Endothelial cell of umbilical vein (primary cell): ENCODE measurements around the gene RELCH. TPM values are rescaled to one million over a fixed set of nuclear protein-coding genes. Genes with fewer than 3 reads are reported as not detected.

ENCODE experiments used
- BruUV-seq: library from RNA; stranded (reverse); fragments of 400-500 nt; replicated peaks from 2 replicates; lab custom pipeline; 2021; lab: Mats Ljungman, UMichigan
- CTCF ChIA-PET: fragments of 300-600, 350-600 bp; sonication (Branson Sonifier 250); formaldehyde crosslinking; loops from one replicate; lab custom pipeline; 2021; ENCODE audit warnings: antibody characterized with exemption, inconsistent platforms; lab: Charles Lee
- POLR2A ChIA-PET: fragments of 300-600, 350-600 bp; sonication (Branson Sonifier 250); formaldehyde crosslinking; loops from one replicate; lab custom pipeline; 2021; ENCODE audit warnings: antibody characterized with exemption, inconsistent platforms; lab: Charles Lee
- DNase-seq: peaks from one replicate; pipeline ENCODE4 v3.0.0-alpha.2; 2011; ENCODE audit warnings: low read depth, low spot score
- FAIRE-seq: peaks from 2 replicates; lab custom pipeline; 2011; peaks lifted over from hg19 to GRCh38; lab: Jason Lieb, UNC
- H2AFZ ChIP-seq: 2 replicates; pipeline ENCODE4 v1.6.0; 2012; ENCODE audit warnings: low read depth, low read length, control low read depth, inconsistent platforms
- H3K27ac ChIP-seq: 2 replicates; pipeline ENCODE4 v1.5.1; 2011; ENCODE audit warnings: low read depth, mild to moderate bottlenecking, control low read depth, low read length, moderate library complexity; ENCODE audit not compliant: insufficient read depth
- H3K27me3 ChIP-seq, 2 experiments: 2 replicates each; pipeline versions ENCODE4 v1.6.0 to v1.6.1; 2011; ENCODE audit warnings: low read length in 2 of 2, mixed read lengths in 1 of 2; ENCODE audit not compliant: control insufficient read depth in 2 of 2, insufficient read depth in 2 of 2
- H3K36me3 ChIP-seq, 2 experiments: 2 replicates in 1 of 2; 3 replicates in 1 of 2; pipeline ENCODE4 v1.5.1; 2011; ENCODE audit warnings: low read length in 2 of 2, mild to moderate bottlenecking in 1 of 2, moderate library complexity in 1 of 2; ENCODE audit not compliant: control insufficient read depth in 2 of 2, insufficient read depth in 2 of 2; ENCODE audit errors: extremely low read depth in 1 of 2
- H3K4me1 ChIP-seq: 3 replicates; pipeline ENCODE4 v1.5.1; 2011; ENCODE audit warnings: mild to moderate bottlenecking, low read length; ENCODE audit not compliant: control insufficient read depth, insufficient read depth; ENCODE audit errors: extremely low read depth
- H3K4me2 ChIP-seq: 2 replicates; pipeline ENCODE4 v1.6.1; 2011; ENCODE audit warnings: low read length, control low read depth, mixed read lengths; ENCODE audit not compliant: insufficient read depth
- H3K4me3 ChIP-seq, 3 experiments: fragments of 200-600 bp in 1 of 3; sonication (generic), shearing (Covaris generic) in 1 of 3; replicated peaks in 1 of 3; 2 replicates each; pipeline ENCODE4 v1.5.1; 2011 to 2016; ENCODE audit warnings: control low read depth in 3 of 3, low read length in 3 of 3, mild to moderate bottlenecking in 2 of 3, inconsistent platforms in 1 of 3, low read depth in 1 of 3, moderate library complexity in 1 of 3; ENCODE audit not compliant: insufficient read depth in 1 of 3
- H3K79me2 ChIP-seq: 2 replicates; pipeline ENCODE4 v1.6.0; 2012; ENCODE audit warnings: low read length, inconsistent platforms; ENCODE audit not compliant: control insufficient read depth, insufficient read depth
- H3K9ac ChIP-seq: replicated peaks from 2 replicates; pipeline ENCODE3; 2011; ENCODE audit warnings: low read length, control low read depth; ENCODE audit not compliant: insufficient read depth; ENCODE audit errors: extremely low read depth
- H3K9me1 ChIP-seq: replicated peaks from 3 replicates; pipeline ENCODE4 v1.6.0; 2011; ENCODE audit warnings: mild to moderate bottlenecking, low read length; ENCODE audit not compliant: control insufficient read depth, insufficient read depth; ENCODE audit errors: extremely low read depth
- H3K9me3 ChIP-seq: replicated peaks from 2 replicates; pipeline ENCODE4 v1.5.1; 2012; ENCODE audit warnings: low read length, inconsistent platforms; ENCODE audit not compliant: control insufficient read depth, insufficient read depth
- H4K20me1 ChIP-seq: replicated peaks from 2 replicates; pipeline ENCODE3; 2011; ENCODE audit warnings: mild to moderate bottlenecking, low read length; ENCODE audit not compliant: control insufficient read depth, insufficient read depth; ENCODE audit errors: extremely low read depth
- CTCF ChIP-seq, 2 donors: IDR thresholded peaks; 1 replicate in 1 of 2; 2 replicates in 1 of 2; pipeline ENCODE4 v1.5.1; 2011; ENCODE audit warnings: low read length in 2 of 2, mild to moderate bottlenecking in 2 of 2, moderate library complexity in 2 of 2, control low read depth in 1 of 2, inconsistent platforms in 1 of 2, low read depth in 1 of 2; ENCODE audit not compliant: insufficient read depth in 1 of 2; ENCODE audit errors: extremely low read depth in 1 of 2
- EZH2 ChIP-seq: IDR thresholded peaks from 2 replicates; pipeline ENCODE4 v1.6.1; 2012; ENCODE audit warnings: borderline replicate concordance, low read depth, mild to moderate bottlenecking, moderate library complexity, low read length, inconsistent platforms; ENCODE audit not compliant: severe bottlenecking
- FOS ChIP-seq: IDR thresholded peaks from 2 replicates; pipeline ENCODE4 v1.6.1; 2011; ENCODE audit warnings: mild to moderate bottlenecking, low read length, moderate library complexity, borderline replicate concordance; ENCODE audit not compliant: insufficient read depth
- GATA2 ChIP-seq: IDR thresholded peaks from 2 replicates; pipeline ENCODE4 v1.7.0; 2011; ENCODE audit warnings: low read depth, mild to moderate bottlenecking, moderate library complexity, mixed read lengths, low read length; ENCODE audit not compliant: insufficient read length, insufficient read depth
- JUN ChIP-seq: IDR thresholded peaks from 2 replicates; pipeline ENCODE4 v1.6.1; 2011; ENCODE audit warnings: borderline replicate concordance, low read depth; ENCODE audit not compliant: insufficient read length, insufficient read depth
- MAX ChIP-seq: IDR thresholded peaks from 2 replicates; pipeline ENCODE4 v1.6.1; 2011; ENCODE audit not compliant: insufficient read depth, insufficient read length
- MYC ChIP-seq: IDR thresholded peaks from one replicate; pipeline ENCODE4 v1.6.1; 2011; ENCODE audit warnings: mild to moderate bottlenecking, low read depth, low read length
- POLR2A ChIP-seq: IDR thresholded peaks from 2 replicates; pipeline ENCODE4 v1.6.1; 2012; ENCODE audit warnings: low read depth, mild to moderate bottlenecking, control low read depth, low read length
- POLR2AphosphoS5 ChIP-seq: IDR thresholded peaks from 2 replicates; pipeline ENCODE4 v1.6.1; 2012; ENCODE audit warnings: low read depth, mild to moderate bottlenecking, control low read depth, low read length, moderate library complexity; ENCODE audit not compliant: insufficient read depth
- dilution Hi-C: fragments of 300-500 bp; cut with MboI; formaldehyde crosslinking; loops from one replicate; pipeline ENCODE4 v1.15.0; 2019; ENCODE audit warnings: low sequenced_read_pairs; ENCODE audit not compliant: extremely low pct_ligation_motif_present
- intact Hi-C: fragments of 100-400 bp; cut with micrococcal nuclease; formaldehyde crosslinking; loops from one replicate; pipeline ENCODE4 v1.10.0; 2022
- polyA plus RNA-seq, 4 experiments: library from polyadenylated mRNA; depleted of rRNA in 3 of 4; stranded (reverse) in 3 of 4; unstranded in 1 of 4; fragments of >200 nt; gene quantifications; 2 replicates each; pipeline versions ENCODE4 v1.2.1 to v1.2.3, GENCODE V29; 2011 to 2012; ENCODE audit warnings: missing spikeins in 1 of 4
- small RNA-seq: library from RNA; depleted of rRNA; stranded (forward); fragments of <200 nt; gene quantifications from one replicate; pipeline ENCODE3, GENCODE V24; 2012; ENCODE audit warnings: low replicate concordance, low read depth; ENCODE audit not compliant: insufficient read depth, insufficient read length
- total RNA-seq: library from RNA; stranded (reverse); gene quantifications from 2 replicates; pipeline ENCODE4 v1.2.3, GENCODE V29; 2021

The RELCH gene
- total and polyA plus RNA-seq, 2 donors (not counting 3 experiments of a cell fraction or from before 2014, with no cell fraction given), result 6.6 to 25.2 TPM

GRCh38 chr18:62357079-62357719 is 170.1 kb downstream of the RELCH start:
- Histone ChIP-seq H3K4me3 (no peak overlapping the region), H3K36me3 (peaks cover 0 to 14% of the 10 kb centered on the region in 2 experiments), H3K9me3 (no peaks in the 10 kb centered on the region), H3K27ac (no peak overlapping the region), H3K27me3 (no peaks in the 10 kb centered on the region), H3K4me1 (no peaks in the 10 kb centered on the region), H3K4me2 (no peak overlapping the region), H3K9me1 (no peaks in the 10 kb centered on the region), H3K9ac (no peak overlapping the region), H3K79me2 (no peaks in the 10 kb centered on the region), H2AFZ (no peak overlapping the region), H4K20me1 (no peaks in the 10 kb centered on the region)
- FAIRE-seq (no peak), DNase-seq (no peak)
- ChIA-PET CTCF (interaction anchor here (1.3 kb wide), 1 partner anchor 10 kb away, joined by 3 read pairs; no protein-coding TSS in a partner anchor), POLR2A (no interaction called here)
- intact Hi-C loops, result no loop called here
- dilution Hi-C loops, result no loop called here
- TF ChIP-seq GATA2 (no peak), EZH2 (no peak), FOS (no peak), CTCF (IDR thresholded peaks at IDR 0.05; ENCODE audit: extremely low read depth in 1 of 2, insufficient read depth in 1 of 2, low read depth in 1 of 2, low read length in 2 of 2) (no peak), JUN (no peak), POLR2AphosphoS5 (no peak), MYC (no peak), POLR2A (no peak), MAX (no peak)
- BruUV-seq, result no TSS peak

Small RNAs within 50 kb of the gene (small RNA-seq; reads per million reads assigned to genes)
- not detected for gene RF00019

Other genes with a start within 250 kb of the RELCH start
- 26.1 and 31.1 TPM in 2 replicates for gene PIGN, start 199 bp upstream of the RELCH start, total RNA-seq
- 13.7 and 14.1 TPM in 2 replicates for gene PIGN, start 199 bp upstream of the RELCH start, polyA plus RNA-seq
- gene TNFRSF11A, start 138.1 kb downstream of the RELCH start, total RNA-seq, result 11.1 and 11.9 TPM in 2 replicates
- gene TNFRSF11A, start 138.1 kb downstream of the RELCH start, polyA plus RNA-seq, result 7.5 and 10.4 TPM in 2 replicates